Measurements from ENCODE around the gene SYTL5.

The SYTL5 gene

GRCh38 chrX:38108364-38108763 is 102.0 kb downstream of the SYTL5 start:
- Histone ChIP-seq H3K4me3 (replicated peaks; ENCODE audit: insufficient read depth, low read length) (no peak overlapping the region), H3K27ac (replicated peaks) (no peak overlapping the region), H3K27me3 (ENCODE audit: insufficient read depth, poor library complexity, severe bottlenecking) (peaks cover 2% of the 10 kb centered on the region)
- no peak for DNase-seq (ENCODE audit: low read depth in 1 of 2, low spot score in 1 of 2)
- TF ChIP-seq SPI1 (IDR thresholded peaks at IDR 0.05; ENCODE audit: borderline replicate concordance, low read depth) (no peak), POLR2AphosphoS5 (IDR thresholded peaks at IDR 0.05; ENCODE audit: low read depth) (no peak), GABPA (IDR thresholded peaks at IDR 0.05; ENCODE audit: low read depth) (no peak), REST (IDR thresholded peaks at IDR 0.05; ENCODE audit: insufficient replicate concordance, low read depth) (no peak), CTCF (IDR thresholded peaks at IDR 0.05; ENCODE audit: insufficient read depth, low read length) (no peak)

- Histone ChIP-seq H3K4me3 (replicated peaks; ENCODE audit: insufficient read depth, low read length) (no peak overlapping the region), H3K27me3 (ENCODE audit: insufficient read depth, poor library complexity, severe bottlenecking) (peaks cover 2% of the 10 kb centered on the region), H3K27ac (replicated peaks) (no peak overlapping the region)
- TF ChIP-seq SPI1 (IDR thresholded peaks at IDR 0.05; ENCODE audit: borderline replicate concordance, low read depth) = no peak
- no peak for TF ChIP-seq CTCF (IDR thresholded peaks at IDR 0.05; ENCODE audit: insufficient read depth, low read length)
- TF ChIP-seq POLR2AphosphoS5 (IDR thresholded peaks at IDR 0.05; ENCODE audit: low read depth) = 0 out of 2 replicates have a peak, but pooled peaks have one; percentile 23
- DNase-seq (ENCODE audit: low read depth in 1 of 2, low spot score in 1 of 2) = peak in 1 of 2 experiments; percentile 18
Measured at GRCh38 chrX:38109042-38109898, 102.9 kb downstream of the SYTL5 start.

- Histone ChIP-seq H3K27ac (replicated peaks) (no peak overlapping the region), H3K4me3 (replicated peaks; ENCODE audit: insufficient read depth, low read length) (no peak overlapping the region), H3K27me3 (ENCODE audit: insufficient read depth, poor library complexity, severe bottlenecking) (peaks cover 2% of the 10 kb centered on the region)
- TF ChIP-seq REST (IDR thresholded peaks at IDR 0.05; ENCODE audit: insufficient replicate concordance, low read depth) (no peak), POLR2AphosphoS5 (IDR thresholded peaks at IDR 0.05; ENCODE audit: low read depth) (no peak), GABPA (IDR thresholded peaks at IDR 0.05; ENCODE audit: low read depth) (no peak), CTCF (IDR thresholded peaks at IDR 0.05; ENCODE audit: insufficient read depth, low read length) (no peak), SPI1 (IDR thresholded peaks at IDR 0.05; ENCODE audit: borderline replicate concordance, low read depth) (no peak)
- no peak for DNase-seq (ENCODE audit: low read depth in 1 of 2, low spot score in 1 of 2)
Measured at GRCh38 chrX:38110231-38110630, 103.9 kb downstream of the SYTL5 start.

All from HL-60 (cell line).